SK-N-SH (cell line): Measurements from ENCODE around the gene PRDM15. TPM values are rescaled to one million over a fixed set of nuclear protein-coding genes. Genes with fewer than 3 reads are reported as not detected.

Experiments used
- CTCF ChIA-PET: fragments of 300-600, 350-600 bp; formaldehyde crosslinking; extraction: SDS; loops from one replicate; lab custom pipeline; 2021; lab: Yijun Ruan, JAX
- POLR2A ChIA-PET: fragments of 350-600 bp; sonication (Branson Sonifier 250); formaldehyde crosslinking; extraction: SDS; loops from one replicate; lab custom pipeline; 2020; ENCODE audit warnings: antibody characterized with exemption, inconsistent platforms; lab: Yijun Ruan, JAX
- DNase-seq: peaks from one replicate; pipeline ENCODE4 v3.0.0; 2012
- H2AFZ ChIP-seq: fragments of 200-600 bp; sonication (generic); 2 replicates; pipeline ENCODE4 v1.8.1; 2016; ENCODE audit warnings: antibody characterized with exemption, mild to moderate bottlenecking, low read depth
- H3F3A ChIP-seq: fragments of 200-600 bp; sonication (generic); replicated peaks from 2 replicates; pipeline ENCODE3; 2016; ENCODE audit warnings: antibody characterized with exemption, mild to moderate bottlenecking; ENCODE audit not compliant: insufficient read depth
- H3K27ac ChIP-seq, 2 experiments: fragments of 200-500 bp in 1 of 2; fragments of 200-600 bp in 1 of 2; sonication (Bioruptor generic) in 1 of 2; sonication (generic), shearing (Covaris generic) in 1 of 2; 2 replicates each; pipeline versions ENCODE4 v1.5.1 to v1.6.1; 2014 to 2016; ENCODE audit warnings: low read depth in 2 of 2, inconsistent platforms in 1 of 2, low read length in 1 of 2, mild to moderate bottlenecking in 1 of 2, mixed read lengths in 1 of 2
- H3K27me3 ChIP-seq: fragments of 200-600 bp; sonication (generic), shearing (Covaris generic); 2 replicates; pipeline ENCODE4 v1.6.1; 2016; ENCODE audit warnings: mixed run types; ENCODE audit not compliant: insufficient read depth
- H3K36me3 ChIP-seq, 2 experiments: fragments of 200-500 bp in 1 of 2; fragments of 200-600 bp in 1 of 2; sonication (Bioruptor generic) in 1 of 2; sonication (generic) in 1 of 2; replicated peaks in 1 of 2; 2 replicates each; pipeline versions ENCODE3 to v1.5.1; 2014 to 2016; ENCODE audit warnings: low read length in 1 of 2, mild to moderate bottlenecking in 1 of 2; ENCODE audit not compliant: insufficient read depth in 2 of 2, control insufficient read depth in 1 of 2
- H3K4me1 ChIP-seq, 2 experiments: fragments of 200-500 bp in 1 of 2; fragments of 200-600 bp in 1 of 2; sonication (Bioruptor generic) in 1 of 2; sonication (generic), shearing (Covaris generic) in 1 of 2; 2 replicates each; pipeline versions ENCODE4 v1.5.1 to v1.6.1; 2014 to 2016; ENCODE audit warnings: low read depth in 1 of 2, low read length in 1 of 2, mixed run types in 1 of 2; ENCODE audit not compliant: insufficient read depth in 2 of 2, control insufficient read depth in 1 of 2
- H3K4me2 ChIP-seq: fragments of 200-600 bp; sonication (generic), shearing (Covaris generic); 2 replicates; pipeline ENCODE4 v1.6.1; 2017; ENCODE audit warnings: mixed run types
- H3K4me3 ChIP-seq, 2 experiments: fragments of 200-500 bp in 1 of 2; fragments of 200-600 bp in 1 of 2; sonication (Bioruptor generic) in 1 of 2; sonication (generic), shearing (Covaris generic) in 1 of 2; 2 replicates each; pipeline versions ENCODE4 v1.5.1 to v1.8.1; 2014 to 2016; ENCODE audit warnings: low read depth in 2 of 2, inconsistent platforms in 1 of 2, low read length in 1 of 2, mild to moderate bottlenecking in 1 of 2, mixed read lengths in 1 of 2, moderate library complexity in 1 of 2
- H3K79me2 ChIP-seq: fragments of 200-600 bp; sonication (generic); 2 replicates; pipeline ENCODE4 v1.8.1; 2017; ENCODE audit warnings: mild to moderate bottlenecking; ENCODE audit not compliant: insufficient read depth
- H3K9ac ChIP-seq: fragments of 200-600 bp; sonication (generic); 2 replicates; pipeline ENCODE4 v1.6.1; 2017; ENCODE audit warnings: mixed run types
- H3K9me2 ChIP-seq: fragments of 200-600 bp; sonication (generic); 2 replicates; pipeline ENCODE4 v1.6.1; 2017; ENCODE audit warnings: mixed run types
- H3K9me3 ChIP-seq: fragments of 200-600 bp; sonication (generic); 2 replicates; pipeline ENCODE4 v1.6.1; 2017; ENCODE audit warnings: mixed run types, mild to moderate bottlenecking, moderate library complexity
- H4K20me1 ChIP-seq: fragments of 200-600 bp; sonication (generic); 2 replicates; pipeline ENCODE4 v1.6.1; 2017; ENCODE audit warnings: mild to moderate bottlenecking, mixed run types; ENCODE audit not compliant: insufficient read depth
- CHD2 ChIP-seq: fragments of 150-350 bp; IDR thresholded peaks from 2 replicates; pipeline ENCODE4 v1.6.1; 2018; ENCODE audit warnings: low read length; ENCODE audit not compliant: partially characterized antibody
- CTCF ChIP-seq: fragments of 200-600 bp; sonication (generic); IDR thresholded peaks from 2 replicates; pipeline ENCODE4 v1.6.1; 2017; ENCODE audit warnings: antibody characterized with exemption, mild to moderate bottlenecking, moderate library complexity
- ELF1 ChIP-seq: IDR thresholded peaks from 2 replicates; pipeline ENCODE4 v1.4.0; 2012
- FOXJ3 ChIP-seq: sonication (generic); formaldehyde crosslinking; IDR thresholded peaks from 2 replicates; pipeline ENCODE4 v1.5.1; 2020; ENCODE audit warnings: mild to moderate bottlenecking, missing genetic modification reagents
- FOXM1 ChIP-seq: IDR thresholded peaks from 2 replicates; pipeline ENCODE4 v1.4.0; 2012; ENCODE audit warnings: low read depth, mild to moderate bottlenecking
- GATA2 ChIP-seq: sonication (generic); formaldehyde crosslinking; IDR thresholded peaks from 2 replicates; pipeline ENCODE4 v1.5.0; 2020; ENCODE audit warnings: mild to moderate bottlenecking, missing genetic modification reagents
- JUND ChIP-seq: IDR thresholded peaks from 2 replicates; pipeline ENCODE4 v1.4.0; 2012
- MAX ChIP-seq: IDR thresholded peaks from 2 replicates; pipeline ENCODE4 v1.4.0; 2012; ENCODE audit warnings: low read depth
- MEF2A ChIP-seq: IDR thresholded peaks from 2 replicates; pipeline ENCODE4 v1.4.0; 2012; ENCODE audit warnings: low read depth, borderline replicate concordance
- MXI1 ChIP-seq: IDR thresholded peaks from 2 replicates; pipeline ENCODE4 v1.6.1; 2012; ENCODE audit warnings: mild to moderate bottlenecking, low read depth, low read length, improper control_type of control experiment
- NRF1 ChIP-seq: IDR thresholded peaks from 2 replicates; pipeline ENCODE4 v1.6.1; 2012; ENCODE audit warnings: low read depth, mild to moderate bottlenecking, low read length
- PBX3 ChIP-seq: IDR thresholded peaks from 2 replicates; pipeline ENCODE4; 2012
- RAD21 ChIP-seq: IDR thresholded peaks from 2 replicates; pipeline ENCODE4 v1.6.1; 2012; ENCODE audit warnings: mild to moderate bottlenecking, low read length
- RFX5 ChIP-seq: IDR thresholded peaks from 2 replicates; pipeline ENCODE4 v1.6.1; 2012; ENCODE audit warnings: mild to moderate bottlenecking, improper control_type of control experiment, low read length
- SIN3A ChIP-seq: IDR thresholded peaks from 2 replicates; pipeline ENCODE4 v1.6.1; 2012; ENCODE audit warnings: low read depth, mild to moderate bottlenecking, low read length, moderate library complexity, borderline replicate concordance
- SMC3 ChIP-seq: IDR thresholded peaks from 2 replicates; pipeline ENCODE4 v1.6.1; 2012; ENCODE audit warnings: low read depth, low read length, improper control_type of control experiment
- TAF1 ChIP-seq: IDR thresholded peaks from 2 replicates; pipeline ENCODE4 v1.6.1; 2012; ENCODE audit warnings: low read depth, mild to moderate bottlenecking, low read length, moderate library complexity, borderline replicate concordance
- USF1 ChIP-seq: IDR thresholded peaks from 2 replicates; pipeline ENCODE4 v1.4.0; 2012; ENCODE audit warnings: low read depth, borderline replicate concordance
- WGBS: methylation state at CpG from one replicate; pipeline ENCODE4 v1.1.6; 2017; ENCODE audit warnings: low lambda C conversion rate; 5-methylcytosine and 5-hydroxymethylcytosine counted together
- polyA plus RNA-seq, 3 experiments: library from polyadenylated mRNA; depleted of rRNA; stranded (reverse); fragments of >200 nt; gene quantifications; 2 replicates each; pipeline ENCODE4 v1.2.3, GENCODE V29; 2012

The PRDM15 gene
- polyA plus RNA-seq, 1 of the 3 experiments (the other 2 are of a cell fraction): 7.0 TPM

GRCh38 chr21:41848958-41849580 is 30.1 kb downstream of the PRDM15 start:
- WGBS: 90% methylated on average over 15 of the region's 15 CpGs
- H3K9ac ChIP-seq: no peak overlapping the region
- peaks cover 0 to 2% of the 10 kb centered on the region in 2 experiments; a peak in 1 of 4 replicates for H3K4me1 ChIP-seq
- H3K36me3 ChIP-seq: peaks cover 0 to 10% of the 10 kb centered on the region in 2 experiments
- no peaks in the 10 kb centered on the region for H3K79me2 ChIP-seq
- no peaks in the 10 kb centered on the region for H3F3A ChIP-seq
- ChIA-PET CTCF (interaction anchor here (0.6 to 1.4 kb wide), 5 partner anchors 24 to 267 kb away, joined by 3 to 5 read pairs (median 3); no protein-coding TSS in a partner anchor), POLR2A (no interaction called here)
- H3K9me3 ChIP-seq: no peaks in the 10 kb centered on the region
- H3K27ac ChIP-seq: no peak overlapping the region
- no peaks in the 10 kb centered on the region for H3K27me3 ChIP-seq
- no peak for TF ChIP-seq SIN3A
- no peak for TF ChIP-seq CHD2
- no peak for TF ChIP-seq TAF1
- no peak for TF ChIP-seq SMC3
- no peak for TF ChIP-seq NRF1
- TF ChIP-seq ELF1: no peak
- TF ChIP-seq JUND: no peak
- no peak for TF ChIP-seq RFX5
- TF ChIP-seq PBX3: no peak
- no peak for TF ChIP-seq USF1
- no peak for TF ChIP-seq MAX
- TF ChIP-seq FOXM1: no peak
- no peak for TF ChIP-seq FOXJ3
- no peak for TF ChIP-seq RAD21
- TF ChIP-seq MEF2A: no peak
- no peak for TF ChIP-seq CTCF
- TF ChIP-seq GATA2 (CRISPR knock-in tag): no peak
- no peak for TF ChIP-seq MXI1
- DNase-seq: no peak
- H3K4me2 ChIP-seq: no peak overlapping the region
- H3K4me3 ChIP-seq: no peak overlapping the region
- no peaks in the 10 kb centered on the region for H3K9me2 ChIP-seq
- no peaks in the 10 kb centered on the region for H4K20me1 ChIP-seq
- H2AFZ ChIP-seq: no peak overlapping the region
